Duodenal mucosa (tissue), 2 donors: ENCODE results near the gene TBC1D19.

Experiments
- H3K27ac ChIP-seq: one replicate; pipeline ENCODE4 v1.7.0; 2013; ENCODE audit warnings: low read depth, low read length
- H3K27me3 ChIP-seq, 2 donors: one replicate each; pipeline ENCODE4 v1.7.0; 2013; ENCODE audit warnings: low read length in 2 of 2, control low read depth in 1 of 2; ENCODE audit not compliant: insufficient read depth in 2 of 2, control insufficient read depth in 1 of 2
- H3K36me3 ChIP-seq, 2 donors: one replicate each; pipeline ENCODE4 v1.7.0; 2013; ENCODE audit warnings: low read length in 2 of 2, control low read depth in 1 of 2; ENCODE audit not compliant: insufficient read depth in 2 of 2, control insufficient read depth in 1 of 2
- H3K4me1 ChIP-seq, 2 donors: one replicate each; pipeline ENCODE4 v1.7.0; 2013; ENCODE audit warnings: low read length in 2 of 2, control low read depth in 1 of 2; ENCODE audit not compliant: insufficient read depth in 2 of 2, control insufficient read depth in 1 of 2
- H3K4me3 ChIP-seq, 2 donors: one replicate each; pipeline ENCODE4 v1.7.0; 2013; ENCODE audit warnings: low read length in 2 of 2, low read depth in 1 of 2
- H3K9ac ChIP-seq, 2 donors: one replicate each; pipeline ENCODE4 v1.7.0; 2013; ENCODE audit warnings: low read length in 2 of 2, low read depth in 1 of 2
- H3K9me3 ChIP-seq, 2 donors: one replicate each; pipeline ENCODE4 v1.7.0; 2013; ENCODE audit warnings: low read length in 2 of 2, control low read depth in 1 of 2; ENCODE audit not compliant: control insufficient read depth in 1 of 2

The TBC1D19 gene

DNA sequence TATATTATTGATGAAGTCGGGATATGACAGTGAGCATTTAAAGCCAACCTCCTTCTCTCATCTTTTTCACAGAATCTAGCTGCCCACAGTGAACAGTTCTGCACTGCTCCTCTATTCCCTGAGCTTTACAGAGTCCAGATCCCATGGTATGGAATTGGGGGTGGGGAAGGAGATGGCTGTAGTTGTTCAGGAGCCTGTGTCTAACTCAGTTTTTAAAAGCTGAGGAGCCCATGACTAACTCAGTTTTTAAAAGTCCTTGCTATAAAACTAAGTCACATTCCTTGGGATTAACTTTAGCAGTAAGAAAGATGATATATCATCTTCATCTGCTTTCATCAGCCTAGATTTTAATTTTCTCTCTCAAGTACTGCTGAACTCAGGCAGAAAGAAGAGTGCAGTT, 180.3 kb downstream of the TBC1D19 start:
- no peaks in the 10 kb centered on the region for H3K36me3 ChIP-seq
- no peaks in the 10 kb centered on the region for H3K9me3 ChIP-seq
- peaks cover 5 to 7% of the 10 kb centered on the region in 2 donors for H3K4me1 ChIP-seq
- no peak overlapping the region for H3K27ac ChIP-seq
- H3K9ac ChIP-seq = no peak overlapping the region
- no peak overlapping the region for H3K4me3 ChIP-seq
- H3K27me3 ChIP-seq = no peaks in the 10 kb centered on the region

DNA sequence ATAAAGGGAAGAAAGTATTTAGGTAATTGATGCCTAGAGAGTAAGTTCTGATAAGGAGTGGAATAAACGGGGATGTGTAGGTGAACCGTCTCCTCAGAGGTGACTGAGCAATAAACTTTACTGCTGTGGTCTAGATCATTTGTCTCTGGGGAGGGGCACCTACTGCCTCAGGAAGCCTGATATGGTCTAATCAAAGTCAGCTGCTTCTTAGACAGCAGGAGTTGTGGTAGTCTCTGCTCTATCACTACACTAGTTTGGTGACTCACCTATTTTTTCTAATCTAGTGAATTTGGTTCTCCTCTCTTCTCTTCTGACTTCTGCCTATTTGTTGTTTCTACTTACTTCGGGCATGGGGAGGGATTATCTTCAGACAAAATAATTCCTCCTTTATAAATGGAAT, 181.6 kb downstream of the TBC1D19 start:
- Histone ChIP-seq H3K9ac (no peak overlapping the region), H3K27ac (no peak overlapping the region), H3K27me3 (no peaks in the 10 kb centered on the region), H3K36me3 (no peaks in the 10 kb centered on the region), H3K9me3 (no peaks in the 10 kb centered on the region), H3K4me1 (peaks cover 5 to 7% of the 10 kb centered on the region in 2 donors), H3K4me3 (no peak overlapping the region)

DNA sequence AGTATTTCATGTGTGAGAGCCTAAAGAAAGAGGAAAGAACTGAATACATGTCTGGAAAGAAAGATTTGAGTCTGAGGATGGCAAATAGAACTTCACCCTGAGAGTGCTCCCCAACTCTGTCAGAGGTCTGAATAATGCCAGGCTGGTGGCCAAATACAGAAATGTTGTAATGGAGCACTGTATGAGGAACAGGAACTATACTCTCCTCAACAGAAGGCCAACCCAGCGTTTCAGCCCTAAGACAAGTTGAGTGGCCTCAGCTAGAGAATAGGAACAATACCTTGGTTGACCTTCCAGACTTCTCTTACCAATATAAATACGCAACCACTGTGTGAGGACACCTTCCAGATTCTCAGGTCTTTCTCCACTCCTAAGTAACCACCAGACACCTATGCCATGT, 182.3 kb downstream of the TBC1D19 start:
- Histone ChIP-seq H3K4me3 (no peak overlapping the region), H3K4me1 (peaks cover 5 to 7% of the 10 kb centered on the region in 2 donors), H3K36me3 (no peaks in the 10 kb centered on the region), H3K9me3 (no peaks in the 10 kb centered on the region), H3K27ac (no peak overlapping the region), H3K27me3 (no peaks in the 10 kb centered on the region), H3K9ac (no peak overlapping the region)

DNA sequence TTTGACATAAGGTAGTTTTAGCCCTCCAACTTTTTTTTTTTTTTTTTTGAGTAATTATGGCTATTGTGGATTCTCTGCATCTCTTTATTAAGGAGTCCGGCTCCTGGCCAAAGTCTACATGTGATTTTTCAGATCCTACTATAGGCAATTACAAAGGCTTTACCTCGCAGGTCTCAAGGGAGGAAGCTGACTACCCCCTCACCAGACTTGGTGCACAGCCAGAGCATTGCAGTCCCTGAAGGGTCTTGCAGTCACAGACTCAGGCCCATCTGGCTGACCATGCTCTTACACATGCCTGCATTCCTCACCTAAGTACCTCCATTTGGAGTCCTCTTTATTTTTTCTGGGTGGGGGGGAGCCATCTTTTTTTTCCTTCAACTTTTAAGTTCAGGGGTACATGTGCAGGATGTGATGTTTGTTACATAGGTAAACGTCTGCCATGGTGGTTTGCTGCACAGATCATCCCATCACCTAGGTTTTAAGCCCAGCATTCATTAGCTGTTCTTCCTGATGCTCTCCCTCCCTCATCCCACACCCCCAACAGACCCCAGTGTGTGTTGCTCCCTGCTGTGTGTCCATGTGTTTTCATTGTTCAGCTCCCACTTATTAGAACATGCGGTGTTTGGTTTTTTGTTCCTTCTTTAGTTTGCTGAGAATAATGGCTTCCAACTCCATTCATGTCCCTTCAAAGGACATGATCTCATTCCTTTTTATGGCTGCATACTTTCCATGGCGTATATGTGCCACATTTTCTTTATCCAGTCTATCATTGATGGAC, 188.4 kb downstream of the TBC1D19 start:
- Histone ChIP-seq H3K4me3 (no peak overlapping the region), H3K9me3 (peaks cover 0 to 9% of the 10 kb centered on the region in 2 donors), H3K9ac (no peak overlapping the region), H3K27me3 (no peaks in the 10 kb centered on the region), H3K36me3 (no peaks in the 10 kb centered on the region), H3K27ac (no peak overlapping the region), H3K4me1 (no peaks in the 10 kb centered on the region)

DNA sequence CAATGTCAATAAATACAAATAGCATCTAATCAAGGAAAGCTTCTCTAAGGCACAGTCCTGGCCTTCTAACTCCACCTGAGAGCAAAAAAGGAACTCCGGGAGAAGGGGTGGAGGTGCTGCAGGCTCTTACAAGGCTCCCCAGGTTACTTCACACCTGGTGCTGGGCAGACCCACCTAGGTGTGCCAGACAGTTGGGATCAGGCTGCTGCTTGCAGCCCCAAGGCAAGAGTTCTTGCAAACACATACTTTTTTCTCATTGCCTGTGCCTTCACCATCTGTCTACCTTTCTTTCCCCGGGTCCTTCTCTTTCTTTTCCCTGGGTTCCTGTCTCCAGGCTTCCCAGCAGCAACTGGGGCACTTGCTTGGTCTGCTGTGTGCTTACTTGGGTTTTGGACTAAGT, 195.3 kb downstream of the TBC1D19 start:
- no peak overlapping the region for H3K4me3 ChIP-seq
- no peaks in the 10 kb centered on the region for H3K36me3 ChIP-seq
- no peak overlapping the region for H3K27ac ChIP-seq
- no peaks in the 10 kb centered on the region for H3K27me3 ChIP-seq
- peaks cover 0 to 5% of the 10 kb centered on the region in 2 donors for H3K9me3 ChIP-seq
- H3K9ac ChIP-seq = no peak overlapping the region
- H3K4me1 ChIP-seq = no peaks in the 10 kb centered on the region

DNA sequence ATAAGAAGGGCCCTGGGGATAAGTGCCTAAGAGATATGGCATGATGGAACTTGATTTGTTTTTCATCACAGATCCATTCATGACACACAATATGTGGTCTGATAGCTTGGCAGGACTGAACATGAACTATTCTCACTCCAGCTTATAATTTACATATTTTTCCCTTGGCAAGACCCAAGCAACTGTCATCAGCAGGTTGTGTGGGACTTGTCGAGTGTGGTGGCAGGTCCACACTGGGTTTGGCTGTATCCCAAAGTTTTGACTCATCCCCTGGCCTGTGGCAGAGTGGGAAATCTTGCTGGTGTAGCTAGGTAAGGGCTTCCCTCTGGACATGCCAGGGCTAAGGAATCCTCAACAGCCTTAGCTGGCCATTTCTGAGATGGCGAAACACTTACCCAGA, 195.8 kb downstream of the TBC1D19 start:
- Histone ChIP-seq H3K4me1 (no peaks in the 10 kb centered on the region), H3K9ac (no peak overlapping the region), H3K9me3 (peaks cover 0 to under 1% of the 10 kb centered on the region in 2 donors), H3K27me3 (no peaks in the 10 kb centered on the region), H3K27ac (no peak overlapping the region), H3K36me3 (no peaks in the 10 kb centered on the region), H3K4me3 (no peak overlapping the region)

DNA sequence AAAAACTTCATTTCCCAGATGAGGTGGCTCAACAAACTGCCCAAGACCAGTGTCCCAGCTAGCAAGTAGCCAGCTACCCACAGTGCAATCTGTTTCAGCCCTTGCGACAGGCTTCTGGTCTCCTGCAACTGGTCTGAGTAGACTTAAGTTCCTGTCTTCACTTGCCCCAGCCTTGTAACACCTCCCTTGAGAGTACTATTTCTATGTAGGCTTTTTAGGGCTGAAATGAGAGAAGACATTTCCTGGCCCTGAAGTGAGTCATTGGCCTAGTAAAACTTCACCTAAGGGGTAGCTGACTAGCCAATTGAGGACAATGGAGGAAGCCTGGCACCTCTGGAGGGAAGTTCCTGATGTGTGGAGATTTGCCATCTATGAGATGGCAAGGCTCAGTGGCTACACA, 196.7 kb downstream of the TBC1D19 start:
- Histone ChIP-seq H3K4me3 (no peak overlapping the region), H3K36me3 (no peaks in the 10 kb centered on the region), H3K9me3 (no peaks in the 10 kb centered on the region), H3K27me3 (no peaks in the 10 kb centered on the region), H3K4me1 (no peaks in the 10 kb centered on the region), H3K27ac (no peak overlapping the region), H3K9ac (no peak overlapping the region)

DNA sequence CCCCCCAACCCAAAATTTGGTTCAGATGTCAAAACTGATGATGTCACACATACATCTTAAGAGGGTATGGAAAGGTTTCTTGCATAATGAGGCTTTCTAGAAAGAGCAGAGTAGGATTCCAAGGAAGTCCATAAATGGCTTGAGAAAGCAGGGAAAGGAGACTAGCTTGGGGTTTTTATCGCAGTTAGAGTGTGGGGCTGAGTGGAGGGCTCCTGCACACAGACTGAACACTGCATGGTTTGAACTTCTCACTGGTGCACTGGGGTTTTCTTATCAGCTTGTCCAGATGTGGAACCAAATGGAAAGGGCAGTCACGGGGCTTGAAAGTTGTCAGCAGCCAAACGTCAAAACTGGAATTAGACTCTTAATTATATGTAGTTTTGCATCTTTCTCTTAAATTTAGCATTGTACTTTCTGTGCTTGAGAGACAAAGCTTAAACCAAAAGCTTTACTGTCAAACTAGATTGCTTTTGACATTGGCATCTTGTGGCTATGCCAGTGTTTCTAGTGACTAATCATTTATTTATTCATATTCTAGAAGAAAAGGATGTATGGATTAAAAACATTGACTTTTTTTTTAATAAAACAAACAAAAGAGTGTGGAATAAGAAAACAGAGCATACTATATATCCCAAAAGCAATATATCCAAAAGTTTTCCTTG, 198.4 kb downstream of the TBC1D19 start:
- H3K9me3 ChIP-seq = no peaks in the 10 kb centered on the region
- no peak overlapping the region for H3K4me3 ChIP-seq
- H3K36me3 ChIP-seq = no peaks in the 10 kb centered on the region
- H3K4me1 ChIP-seq = peaks cover 0 to under 1% of the 10 kb centered on the region in 2 donors
- H3K27ac ChIP-seq = no peak overlapping the region
- H3K27me3 ChIP-seq = no peaks in the 10 kb centered on the region
- no peak overlapping the region for H3K9ac ChIP-seq

DNA sequence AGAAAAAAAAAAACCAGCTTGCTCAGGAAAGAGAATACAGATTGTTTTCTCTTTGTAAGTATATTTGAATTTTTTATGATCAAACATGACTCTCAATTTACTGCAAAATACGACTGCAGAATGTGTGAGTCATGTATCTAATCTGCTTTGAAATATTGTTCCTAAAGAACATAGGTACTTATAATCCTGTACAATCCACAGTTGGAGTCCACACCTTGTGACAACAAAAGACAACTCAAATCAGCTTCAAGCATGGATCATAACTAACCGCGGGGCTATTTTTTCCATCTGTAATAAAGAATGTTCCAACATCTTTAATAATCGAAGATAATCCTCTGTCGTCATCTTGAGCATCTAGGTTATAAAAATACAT, 198.9 kb downstream of the TBC1D19 start:
- no peaks in the 10 kb centered on the region for H3K9me3 ChIP-seq
- H3K27ac ChIP-seq = no peak overlapping the region
- H3K4me1 ChIP-seq = peaks cover 5 to 6% of the 10 kb centered on the region in 2 donors
- no peak overlapping the region for H3K9ac ChIP-seq
- no peaks in the 10 kb centered on the region for H3K27me3 ChIP-seq
- no peak overlapping the region for H3K4me3 ChIP-seq
- H3K36me3 ChIP-seq = no peaks in the 10 kb centered on the region

DNA sequence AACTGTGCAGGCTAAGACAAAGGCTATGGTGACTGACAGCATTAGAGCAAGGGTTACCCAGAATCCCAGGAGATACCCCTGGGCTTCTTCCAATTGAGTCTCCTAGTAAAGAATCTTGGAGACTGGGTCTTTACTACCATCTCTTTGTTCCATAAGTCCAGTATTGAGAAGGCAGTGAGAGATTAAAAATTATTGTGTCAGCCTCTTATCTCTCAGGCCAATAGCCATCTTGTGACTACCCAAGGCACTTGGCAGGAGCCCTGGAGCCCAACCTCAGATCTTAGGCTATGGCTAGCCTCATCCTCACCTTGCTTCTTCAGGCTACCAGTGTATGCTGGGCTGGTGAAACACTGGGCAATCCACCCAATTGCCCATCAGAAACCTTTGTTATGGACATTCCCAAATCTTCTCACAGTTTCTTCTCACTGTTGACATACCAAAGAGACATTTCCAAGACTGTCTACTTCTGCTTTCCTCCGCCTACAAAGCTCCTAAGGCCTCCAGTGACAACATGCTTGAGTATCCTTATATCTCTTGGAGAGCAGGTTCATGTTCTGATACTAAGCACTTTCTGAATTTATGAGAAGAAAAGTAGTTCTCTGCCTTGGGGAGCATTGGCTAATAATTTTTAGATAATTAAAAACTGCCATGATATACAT, 200.5 kb downstream of the TBC1D19 start:
- Histone ChIP-seq H3K27me3 (no peaks in the 10 kb centered on the region), H3K9me3 (no peaks in the 10 kb centered on the region), H3K36me3 (no peaks in the 10 kb centered on the region), H3K4me1 (peaks cover 12% of the 10 kb centered on the region in 2 donors), H3K9ac (no peak overlapping the region), H3K27ac (no peak overlapping the region), H3K4me3 (no peak overlapping the region)
